DLD1 (cell line): ENCODE results near the gene GAB4.
"Not testable (repeated sequence)": the region's sequence is repeated elsewhere in the genome, so short reads cannot be mapped to it uniquely, and the experiment has no call there.

Source experiments
- in situ Hi-C: cut with HindIII; loops from 2 replicates; pipeline ENCODE4 v1.10.0; 2017; ENCODE audit warnings: low sequenced_read_pairs

GAB4 gene

DNA sequence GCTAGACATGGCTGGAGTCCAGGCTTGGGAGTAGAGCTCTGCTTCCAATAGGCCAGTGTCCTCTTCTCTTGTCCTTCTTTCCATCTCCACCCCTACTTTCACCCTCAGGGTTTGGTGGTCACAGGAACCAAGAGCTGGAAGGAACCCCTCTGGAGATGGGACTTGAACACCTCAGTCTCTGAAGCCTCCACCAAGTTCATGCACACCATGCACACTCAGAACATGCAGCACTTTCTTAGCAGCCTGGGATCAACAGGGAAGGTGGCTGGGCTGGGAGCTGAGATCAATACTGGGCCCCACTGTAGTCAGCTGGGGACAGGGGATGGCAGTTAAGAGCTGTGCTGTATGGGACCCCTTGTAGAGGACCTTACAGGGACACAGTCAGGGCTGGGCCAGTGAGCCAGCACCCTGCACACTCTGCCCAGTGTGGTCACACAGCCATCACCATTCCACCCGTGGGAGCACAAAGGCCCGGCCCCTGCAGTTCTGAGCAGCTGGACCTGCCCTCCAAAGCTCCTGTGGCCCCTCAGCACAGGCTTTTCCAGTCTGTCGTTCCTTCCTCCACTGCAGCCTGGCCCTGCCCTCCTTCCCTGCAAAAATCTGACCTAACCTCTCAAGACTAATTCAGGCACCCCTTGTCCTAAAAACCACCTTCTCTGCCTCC, 47.7 kb downstream of the GAB4 start:
- in situ Hi-C loops, result no loop called here

DNA sequence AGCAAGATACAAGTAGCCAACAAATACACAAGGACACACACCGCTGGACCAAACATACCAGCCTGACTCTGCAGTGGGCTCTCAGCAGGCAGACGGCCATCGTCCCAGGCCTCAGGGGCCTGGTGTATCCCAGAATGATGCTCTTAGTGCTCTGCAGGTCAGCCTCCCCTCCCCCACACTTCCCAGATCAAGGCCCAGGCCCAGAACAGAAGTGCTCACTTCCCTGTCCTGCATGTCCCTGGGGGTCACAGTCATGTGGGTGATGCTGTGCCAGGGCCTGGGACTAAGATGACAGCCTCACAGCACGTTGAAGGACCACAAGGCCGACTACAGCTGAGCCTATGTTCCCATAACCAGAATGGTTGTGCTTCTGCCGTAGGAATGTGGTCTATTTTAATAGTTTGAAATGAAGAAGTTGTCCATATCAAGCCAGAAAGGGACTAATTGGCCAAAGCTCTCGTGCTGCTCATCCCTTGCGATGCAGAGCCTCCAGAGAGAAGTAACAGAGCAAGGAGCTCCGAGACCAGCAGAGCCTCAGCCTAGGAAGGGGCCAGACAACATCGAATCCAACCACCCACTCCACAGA, 48.6 kb downstream of the GAB4 start:
- in situ Hi-C loops, result no loop called here

DNA sequence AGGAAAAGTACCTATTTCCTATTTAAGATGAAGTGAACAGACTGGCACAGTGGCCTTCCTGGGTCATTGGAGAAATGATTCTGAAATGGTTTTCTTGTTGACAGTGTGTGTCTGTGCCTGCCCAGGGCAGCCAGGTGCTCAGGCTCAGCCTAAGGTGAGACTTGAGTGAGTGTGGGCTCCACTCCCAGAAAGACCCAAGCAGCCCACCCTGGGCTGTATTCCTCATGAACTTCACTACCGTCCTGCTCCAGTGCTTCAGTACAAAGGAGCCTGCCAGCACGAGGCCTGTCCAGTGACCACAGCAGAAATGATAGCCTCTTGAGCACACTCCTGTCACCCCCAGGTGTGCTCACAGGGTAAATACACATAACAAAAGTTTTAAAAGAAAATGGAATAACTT, 49.5 kb downstream of the GAB4 start:
- in situ Hi-C loops, result no loop called here

DNA sequence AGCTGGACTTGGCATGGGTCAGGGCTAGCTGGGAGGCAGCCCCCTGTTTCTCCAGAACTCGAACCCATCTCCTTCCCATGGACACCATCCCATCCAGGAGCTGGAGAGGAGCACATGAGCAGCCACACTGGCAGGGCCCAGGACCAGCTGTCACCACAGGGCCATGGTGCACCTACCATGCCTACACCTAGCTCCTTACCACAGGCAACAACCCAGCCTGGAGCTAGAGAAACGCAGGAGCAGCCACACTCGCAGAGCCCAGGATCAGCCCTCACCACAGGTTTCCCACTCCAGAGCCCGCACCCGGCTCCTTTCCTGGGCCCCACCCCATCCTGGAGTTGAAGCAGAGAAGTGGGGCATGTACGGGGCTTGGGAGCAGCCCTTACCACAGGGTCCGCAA, 50.2 kb downstream of the GAB4 start:
- in situ Hi-C loops, result no loop called here

DNA sequence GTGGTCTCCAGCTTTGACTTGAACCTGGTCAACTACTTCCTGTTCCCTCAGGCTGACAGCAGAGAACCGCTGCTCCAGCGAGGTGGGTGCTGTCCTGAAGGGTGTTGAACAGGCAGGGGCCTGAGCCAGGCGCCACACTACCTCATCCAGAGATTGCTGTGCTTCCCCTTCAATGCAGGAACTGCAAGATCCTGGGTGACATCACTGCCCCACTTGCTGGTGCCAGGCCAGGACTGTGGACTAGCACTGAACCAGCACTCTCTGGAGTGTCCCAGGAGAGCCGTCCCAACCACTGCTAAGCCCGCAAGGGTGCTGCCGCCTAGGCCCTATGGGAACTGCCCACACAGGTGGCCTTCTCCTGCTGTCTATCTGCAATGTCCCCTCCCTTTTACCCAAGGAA, 51.7 kb downstream of the GAB4 start:
- in situ Hi-C loops, result no loop called here

DNA sequence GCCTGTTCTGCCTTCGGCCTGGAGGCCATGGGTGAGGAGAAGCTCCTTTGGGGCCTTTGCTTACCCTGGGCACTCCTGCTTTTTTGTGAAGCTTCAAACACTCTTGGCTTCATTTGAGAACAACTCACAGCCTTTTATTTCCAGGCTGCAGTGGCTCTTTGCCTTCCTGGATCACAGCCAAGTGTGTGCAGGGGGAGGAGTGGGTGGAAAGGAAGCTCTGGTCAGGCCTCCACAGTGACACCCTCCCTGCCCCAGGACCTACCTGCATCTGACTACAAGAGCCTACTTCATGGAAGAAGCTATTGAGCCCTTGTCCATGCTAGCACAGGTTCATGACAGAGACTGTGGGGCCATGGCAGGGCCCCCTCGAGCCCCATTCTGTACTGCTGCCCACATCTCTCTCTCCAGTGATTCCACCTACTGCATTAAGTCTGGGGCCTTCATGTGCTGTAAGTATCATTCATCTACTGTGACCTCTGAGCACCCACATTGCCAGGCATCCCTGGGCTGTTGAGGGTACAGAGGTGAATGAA, 52.3 kb downstream of the GAB4 start:
- in situ Hi-C loops, result no loop called here

DNA sequence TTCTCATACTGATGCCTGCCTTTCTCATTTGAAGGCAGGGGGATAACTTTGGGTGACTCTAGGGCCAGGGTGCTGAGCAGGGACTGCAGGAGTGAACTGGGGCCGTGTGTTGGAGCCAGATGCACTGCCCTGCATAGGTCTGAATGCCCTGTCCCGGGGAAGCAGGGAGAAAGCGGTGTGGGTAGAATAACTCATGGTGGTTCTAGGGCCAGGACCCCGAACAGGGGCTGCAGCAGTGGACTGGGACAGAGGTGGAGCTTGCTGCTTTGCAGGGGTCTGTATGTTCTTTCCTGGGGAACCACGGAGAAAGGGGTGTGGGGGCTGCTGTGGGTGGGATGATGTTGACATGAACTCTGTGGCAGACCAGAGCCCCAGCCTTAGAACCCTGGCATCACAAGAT, 52.9 kb downstream of the GAB4 start:
- in situ Hi-C loops, result no loop called here

DNA sequence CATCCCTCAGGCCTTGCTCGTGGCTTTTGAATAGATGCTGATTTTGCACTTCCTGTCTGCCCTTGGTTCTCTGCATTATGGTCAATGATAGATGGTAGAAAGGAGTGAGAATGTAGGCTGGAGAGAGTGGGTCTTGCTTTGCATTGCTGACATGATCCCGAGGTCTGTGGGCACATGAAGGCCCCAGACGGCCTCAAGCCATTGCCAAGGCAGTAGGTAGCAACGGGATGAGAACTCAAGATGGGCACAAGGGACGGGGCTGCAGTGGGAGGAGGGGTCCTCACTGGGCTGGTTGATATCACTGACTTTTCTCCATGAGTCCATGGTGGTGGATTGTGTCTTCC, 54.0 kb downstream of the GAB4 start:
- in situ Hi-C loops, result no loop called here

DNA sequence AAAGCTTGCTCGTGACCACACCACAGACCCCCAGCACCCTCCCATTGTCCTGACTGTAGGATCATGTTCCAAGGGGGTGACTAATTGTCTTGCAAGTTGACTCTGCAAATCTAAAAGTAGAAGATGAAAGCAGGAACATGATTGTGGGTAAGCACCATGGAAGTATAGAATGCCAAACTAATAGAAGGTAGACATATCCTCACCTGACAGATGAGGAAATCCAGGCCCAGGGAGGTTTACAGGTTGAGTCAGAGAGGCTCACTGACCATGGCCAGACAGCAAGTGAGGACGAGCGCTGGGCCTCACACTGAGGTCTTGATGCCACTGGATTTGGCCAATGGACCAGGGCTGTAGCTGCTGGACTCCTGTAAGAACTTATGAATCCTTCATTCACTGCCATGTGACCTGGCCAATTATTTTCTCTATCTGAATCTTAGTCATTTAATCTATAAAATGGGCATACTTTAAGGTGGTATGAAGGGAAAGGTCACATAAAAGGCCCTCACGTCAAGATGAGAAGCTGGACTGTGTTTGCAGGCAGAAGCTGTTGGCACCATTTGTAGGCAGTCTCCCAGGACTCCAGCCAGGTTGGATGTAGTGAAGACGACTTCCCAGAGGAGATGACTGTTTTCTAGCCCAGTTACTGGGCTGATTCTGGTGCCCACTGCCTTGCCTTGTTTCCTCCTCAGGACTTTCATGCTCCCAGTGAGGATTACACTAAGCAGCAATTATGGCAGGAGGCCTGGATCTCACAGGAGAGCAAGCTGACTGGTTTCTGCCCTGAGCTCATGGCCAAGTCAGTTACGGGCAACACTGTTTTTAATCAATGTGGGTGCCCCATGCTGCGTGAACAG, 54.6 kb downstream of the GAB4 start:
- in situ Hi-C loops, result no loop called here

DNA sequence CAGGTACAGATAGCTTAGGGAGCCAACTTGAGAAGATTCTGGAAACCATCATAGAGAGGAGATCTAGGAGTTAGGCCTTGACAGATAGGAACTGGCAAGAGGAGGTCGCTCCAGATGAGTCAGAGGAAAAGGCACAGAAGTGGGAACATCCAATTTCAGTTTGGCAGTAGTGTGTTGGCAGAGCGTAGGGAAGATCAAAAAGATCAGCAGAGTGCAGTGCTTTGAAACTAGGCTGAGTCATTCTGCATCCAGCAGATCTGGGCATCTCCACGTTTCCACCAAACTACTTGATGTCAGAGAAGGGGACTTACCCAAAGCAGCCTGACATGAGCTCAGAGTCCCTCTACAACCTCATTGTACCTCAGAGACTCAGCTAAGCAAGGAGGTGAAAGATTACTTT, 58.5 kb downstream of the GAB4 start:
- in situ Hi-C loops, result no loop called here

DNA sequence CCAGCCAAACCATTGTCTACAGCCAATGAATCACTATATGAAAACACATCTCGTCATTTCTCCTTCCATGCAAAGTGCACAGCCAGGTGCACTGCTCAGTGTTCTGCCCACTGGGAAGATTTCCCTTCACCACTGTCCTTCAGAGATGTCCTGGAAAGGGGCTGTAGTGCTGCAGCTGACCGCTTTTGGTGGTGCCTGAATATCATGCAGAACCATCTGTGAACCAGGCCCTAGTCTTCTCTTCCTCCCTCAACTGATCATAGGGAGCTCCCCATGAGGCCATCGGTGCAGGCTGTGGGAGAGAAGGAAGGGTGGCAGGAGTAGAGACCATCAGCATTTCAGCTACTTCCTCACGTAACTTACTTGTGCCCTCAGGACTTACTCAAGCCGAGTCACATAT, 70.2 kb downstream of the GAB4 start:
- in situ Hi-C loops, result no loop called here

DNA sequence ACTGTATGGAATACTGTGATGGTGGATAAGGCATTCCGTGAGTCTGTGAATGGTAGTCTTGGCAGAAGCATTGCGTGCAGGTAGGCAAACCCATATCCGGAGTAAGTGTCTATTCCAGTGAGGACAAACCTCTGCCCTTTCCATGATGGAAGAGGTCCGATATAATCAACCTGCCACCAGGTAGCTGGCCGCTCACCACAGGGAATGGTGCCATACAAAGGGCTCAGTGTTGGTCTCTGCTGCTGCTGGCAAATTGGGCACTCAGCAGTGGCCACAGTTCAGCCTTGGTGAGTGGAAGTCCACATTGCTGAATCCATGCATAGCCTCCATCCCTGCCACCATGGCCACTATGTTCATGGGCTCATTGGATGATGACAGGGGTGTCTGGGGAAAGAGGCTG, 70.8 kb downstream of the GAB4 start:
- in situ Hi-C loops, result not testable (repeated sequence)

DNA sequence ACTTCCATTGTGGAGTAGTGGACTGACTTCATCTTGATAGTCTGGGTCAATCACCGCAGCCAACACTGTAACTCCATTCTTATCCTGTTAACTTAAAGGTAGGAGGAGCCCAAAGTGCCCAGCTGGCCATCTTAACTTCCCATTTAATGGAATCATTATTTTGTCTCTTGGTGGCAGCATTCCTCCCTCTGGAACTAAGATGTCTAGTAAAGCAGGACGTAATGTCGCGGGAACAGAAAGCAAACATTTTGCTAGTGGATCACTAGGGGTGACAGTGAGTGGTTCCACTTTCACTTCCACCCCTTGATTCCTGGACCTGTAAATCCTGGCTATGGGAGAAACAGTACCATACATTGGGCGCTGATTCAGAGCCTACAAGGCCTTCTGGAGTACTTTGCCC, 71.4 kb downstream of the GAB4 start:
- in situ Hi-C loops, result no loop called here

DNA sequence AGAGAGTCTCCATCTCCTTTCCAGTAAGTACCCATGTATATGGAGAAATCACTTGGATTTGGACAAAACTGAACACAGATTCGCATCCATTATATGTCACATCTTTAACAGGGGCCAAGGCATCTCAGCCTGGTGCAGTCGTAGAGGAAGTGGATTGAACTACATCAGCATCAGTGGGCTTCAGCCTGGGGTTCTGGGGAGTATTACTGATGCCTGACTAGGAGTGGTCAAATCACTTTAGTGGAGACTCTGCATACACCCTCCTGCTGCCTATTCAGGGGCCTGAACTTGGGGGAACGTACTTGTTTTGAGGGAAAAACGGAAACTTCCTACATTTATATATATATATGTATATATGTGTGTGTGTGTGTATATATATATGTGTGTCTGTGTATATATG, 72.8 kb downstream of the GAB4 start:
- in situ Hi-C loops, result no loop called here

DNA sequence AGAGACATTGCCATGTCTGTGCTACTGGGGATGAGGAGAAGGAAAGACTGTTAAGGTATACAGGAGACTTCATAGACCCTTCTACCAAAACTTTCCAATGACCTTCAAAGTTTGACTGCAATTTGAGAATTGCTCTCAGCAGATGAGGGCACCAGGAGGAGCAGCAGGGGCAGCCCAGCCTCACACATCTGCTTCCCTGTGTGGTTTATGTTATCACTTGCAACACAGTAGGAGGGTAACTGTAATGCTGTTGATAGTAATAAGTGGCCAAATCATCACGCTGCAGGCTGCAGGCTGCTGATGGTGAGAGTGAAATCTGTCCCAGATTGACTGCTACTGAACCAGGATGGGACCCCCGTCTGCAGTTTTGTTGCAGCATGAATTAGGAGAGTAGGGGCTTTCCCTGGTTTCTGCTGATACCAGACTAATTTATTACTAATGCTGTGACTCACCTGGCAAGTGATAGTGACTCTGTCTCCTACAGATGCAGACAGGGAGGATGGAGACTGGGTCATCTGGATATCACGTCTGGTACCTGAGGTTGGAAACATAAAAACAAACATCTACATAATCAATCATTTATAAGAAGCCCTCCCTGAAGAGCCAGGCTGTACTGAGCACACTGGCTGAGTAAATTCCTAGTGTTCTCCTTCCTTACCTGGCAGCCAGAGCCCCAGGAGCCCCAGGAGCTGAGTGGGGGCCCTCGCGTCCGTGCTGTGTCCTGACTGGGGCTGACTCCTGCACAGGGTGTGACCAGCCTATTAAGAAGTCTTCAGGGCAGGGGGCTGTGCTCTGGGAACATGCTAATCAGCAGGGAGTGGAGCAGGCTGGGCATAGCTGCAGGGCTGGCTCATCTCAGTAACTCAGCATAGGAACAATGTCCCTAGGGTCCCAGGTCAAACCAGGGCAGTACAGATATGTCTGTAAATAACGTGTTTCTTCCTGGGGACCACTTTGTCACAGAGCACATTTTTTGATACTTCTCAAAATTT, 74.4 kb downstream of the GAB4 start:
- in situ Hi-C loops, result no loop called here

DNA sequence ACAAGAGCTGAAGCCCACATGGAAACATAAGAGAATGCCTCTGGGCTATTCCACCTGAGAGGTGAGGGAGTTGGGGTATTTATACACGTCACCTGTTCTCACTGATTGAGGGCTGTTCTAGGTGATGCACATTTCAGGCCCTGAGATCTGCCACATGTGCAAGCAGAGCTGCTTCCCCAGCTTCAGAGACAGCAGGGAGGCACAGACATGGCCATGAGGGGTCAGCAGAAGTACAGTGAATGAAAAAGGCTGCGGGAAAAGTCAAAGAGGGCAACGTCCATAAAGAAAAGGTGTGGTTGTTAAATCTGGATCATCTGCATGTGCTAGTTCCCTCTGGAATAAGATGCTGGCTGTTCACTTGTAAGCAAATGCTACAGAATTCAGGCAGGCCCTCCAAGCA, 75.4 kb downstream of the GAB4 start:
- in situ Hi-C loops, result no loop called here

DNA sequence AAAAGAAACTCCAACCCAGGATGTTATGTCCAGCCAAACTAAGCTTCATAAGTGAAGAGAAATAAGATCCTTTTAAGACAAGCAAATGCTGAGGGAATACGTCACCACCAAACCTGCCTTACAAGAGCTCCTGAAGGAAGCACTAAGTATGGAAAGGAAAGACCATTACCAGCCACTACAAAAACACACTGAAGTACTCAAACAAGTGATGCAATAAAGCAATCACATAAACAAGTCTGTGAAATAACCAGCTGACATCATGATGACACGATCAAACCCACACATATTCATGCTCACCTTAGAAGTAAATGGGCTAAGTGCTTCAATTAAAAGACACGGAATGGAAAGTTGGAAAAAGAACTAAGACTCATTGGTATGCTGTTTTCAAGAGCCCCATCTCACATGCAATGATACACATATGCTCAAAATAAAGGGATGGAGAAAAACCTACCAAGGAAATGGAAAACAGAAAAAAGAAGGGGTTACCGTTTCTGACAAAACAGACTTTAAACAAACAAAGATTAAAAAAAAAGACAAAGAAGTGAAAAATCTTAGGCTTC, 82.5 kb downstream of the GAB4 start:
- in situ Hi-C loops, result no loop called here

DNA sequence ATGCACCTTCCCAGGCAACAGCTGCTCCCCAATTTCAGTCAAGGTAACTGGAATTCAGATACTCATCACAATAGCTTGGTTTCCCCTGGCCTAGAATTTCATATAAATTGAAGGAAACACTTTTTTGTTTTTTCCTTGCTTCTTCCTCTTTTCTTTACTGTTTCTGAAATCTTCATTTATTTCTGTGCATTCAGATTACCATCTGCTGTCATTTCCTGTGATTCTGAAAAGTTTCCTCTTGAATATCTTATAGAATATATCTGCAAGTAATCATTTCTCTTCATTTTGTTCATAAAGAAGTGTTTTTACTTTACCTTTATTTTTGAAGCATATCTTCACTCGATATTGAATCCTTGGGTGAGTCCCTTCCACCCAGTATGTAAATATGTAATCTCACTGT, 85.3 kb downstream of the GAB4 start:
- in situ Hi-C loops, result no loop called here

DNA sequence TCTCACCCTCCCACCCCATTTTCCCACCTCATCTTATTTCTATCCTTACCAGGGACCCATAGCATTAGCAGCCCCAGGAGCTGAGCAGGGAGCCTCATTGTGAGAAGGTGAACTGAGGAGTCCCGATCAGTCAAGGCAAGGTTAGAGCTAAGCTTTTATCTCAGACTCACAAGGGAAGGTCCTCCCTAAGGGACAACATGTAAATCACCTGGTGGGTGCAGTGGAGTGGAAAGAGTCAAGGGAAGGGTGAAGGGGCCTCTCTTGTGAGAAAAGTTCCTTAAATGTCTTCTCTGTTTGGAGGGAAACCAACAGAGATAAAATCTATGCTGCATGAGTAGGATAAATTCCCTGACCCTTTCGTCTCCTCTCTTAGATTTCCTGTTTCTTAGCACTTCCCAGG, 85.9 kb downstream of the GAB4 start:
- in situ Hi-C loops, result no loop called here

DNA sequence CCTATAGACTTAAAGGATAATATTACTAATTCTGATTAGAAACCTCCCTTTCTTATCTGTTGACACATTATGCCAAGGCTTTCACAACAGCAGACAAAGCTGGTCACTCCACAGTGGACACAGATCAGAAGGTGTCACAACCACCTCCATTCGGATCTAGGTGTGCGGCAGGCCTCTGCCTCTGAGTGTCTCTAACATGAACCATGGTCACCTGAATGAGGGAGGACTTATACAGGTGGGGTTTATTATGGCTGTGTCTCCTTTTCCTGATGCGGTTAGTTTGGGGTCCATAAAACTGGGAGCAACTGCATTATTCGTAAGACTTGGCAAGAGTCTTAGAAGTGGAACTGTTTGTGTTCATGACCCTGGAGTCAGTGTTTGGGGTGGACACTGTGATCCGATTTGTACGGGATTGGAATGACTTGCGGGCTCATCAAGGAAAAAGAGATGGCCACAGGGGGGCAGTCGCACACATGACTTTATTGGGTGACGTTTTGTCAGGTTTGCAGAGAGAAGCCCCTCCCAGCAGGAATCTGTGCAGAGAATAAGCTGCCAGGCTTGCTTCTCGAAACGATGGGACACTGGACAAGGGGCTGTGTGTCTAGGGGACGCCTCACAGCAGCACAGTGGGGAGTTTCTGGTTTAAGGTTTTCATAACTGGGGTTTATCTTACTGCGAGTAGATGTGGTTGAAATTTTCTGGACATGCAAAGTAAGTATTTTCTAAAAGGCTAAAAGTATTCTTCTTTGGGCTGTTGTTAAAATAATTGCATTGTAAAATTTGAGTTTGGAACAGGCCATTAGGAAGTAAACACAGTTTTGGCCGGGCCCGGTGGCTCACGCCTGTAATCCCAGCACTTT, 90.6 kb downstream of the GAB4 start:
- in situ Hi-C loops, result no loop called here
